GM12878 (cell line): ENCODE measurements around the gene ORAI3. TPM values are rescaled to one million over a fixed set of nuclear protein-coding genes. Genes with fewer than 3 reads are reported as not detected.
A peak's percentile ranks its signal among the peaks of the same experiment; 100 is the strongest.

Experiments
- ATAC-seq: fragments of 200-7000 bp; cut with Tn5 transposase; 3 replicates; pipeline ENCODE4 v1.9.1; 2020; ENCODE audit warnings: mild to moderate bottlenecking, moderate library complexity
- BruUV-seq: library from RNA; stranded (reverse); fragments of 400-500 nt; replicated peaks from 2 replicates; lab custom pipeline; 2021; lab: Mats Ljungman, UMichigan
- CTCF ChIA-PET: fragments of 300-600 bp; sonication (Branson Sonifier 250); formaldehyde crosslinking; extraction: SDS; loops from one replicate; lab custom pipeline; 2021; ENCODE audit warnings: inconsistent platforms; lab: Yijun Ruan, JAX
- POLR2A ChIA-PET: fragments of 350-600 bp; formaldehyde crosslinking; extraction: SDS; loops from one replicate; lab custom pipeline; 2021; ENCODE audit warnings: inconsistent platforms; lab: Charles Lee
- RAD21 ChIA-PET: fragments of 300-600 bp; sonication (Branson Sonifier 250); formaldehyde crosslinking; loops from one replicate; lab custom pipeline; 2023; ENCODE audit warnings: antibody characterized with exemption; ENCODE audit not compliant: unreplicated experiment; lab: Charles Lee
- SMC1A ChIA-PET: fragments of 300-600 bp; sonication (Branson Sonifier 250); formaldehyde crosslinking; loops from one replicate; lab custom pipeline; 2023; ENCODE audit not compliant: unreplicated experiment, uncharacterized antibody; lab: Charles Lee
- DNase-seq: peaks from one replicate; pipeline ENCODE4 v3.0.0-alpha.2; 2011; ENCODE audit warnings: low read depth, low spot score
- FAIRE-seq: peaks from 3 replicates; lab custom pipeline; 2011; peaks lifted over from hg19 to GRCh38; lab: Jason Lieb, UNC
- H2AFZ ChIP-seq: 2 replicates; pipeline ENCODE4 v1.6.0; 2011; ENCODE audit warnings: low read depth, low read length, control low read depth; ENCODE audit not compliant: control insufficient read depth
- H3K27ac ChIP-seq: 2 replicates; pipeline ENCODE4 v1.5.1; 2011; ENCODE audit warnings: control low read depth; ENCODE audit not compliant: control insufficient read depth, insufficient read depth
- H3K27me3 ChIP-seq, 2 experiments: replicated peaks in 1 of 2; 2 replicates each; pipeline versions ENCODE4 v1.6.0 to v1.6.1; 2011; ENCODE audit warnings: low read length in 1 of 2; ENCODE audit not compliant: control insufficient read depth in 2 of 2, insufficient read depth in 2 of 2
- H3K36me3 ChIP-seq, 2 experiments: 2 replicates each; pipeline ENCODE4 v1.5.1; 2011; ENCODE audit warnings: low read length in 1 of 2; ENCODE audit not compliant: control insufficient read depth in 2 of 2, insufficient read depth in 2 of 2
- H3K4me1 ChIP-seq: 2 replicates; pipeline ENCODE4 v1.6.1; 2011; ENCODE audit warnings: mild to moderate bottlenecking, low read length, moderate library complexity, mixed read lengths; ENCODE audit not compliant: control insufficient read depth, insufficient read depth
- H3K4me2 ChIP-seq: 2 replicates; pipeline ENCODE4 v1.6.0; 2011; ENCODE audit warnings: control low read depth; ENCODE audit not compliant: control insufficient read depth, insufficient read depth
- H3K4me3 ChIP-seq: fragments of 200-600 bp; sonication (generic); 2 replicates; pipeline ENCODE4 v1.5.1; 2016
- H3K79me2 ChIP-seq: 2 replicates; pipeline ENCODE4 v1.6.0; 2011; ENCODE audit warnings: low read length; ENCODE audit not compliant: control insufficient read depth, insufficient read depth
- H3K9ac ChIP-seq: 2 replicates; pipeline ENCODE4 v1.8.0; 2011; ENCODE audit warnings: low read length, control low read depth, mixed read lengths; ENCODE audit not compliant: control insufficient read depth, insufficient read depth
- H3K9me3 ChIP-seq: replicated peaks from 3 replicates; pipeline ENCODE4 v1.5.1; 2011; ENCODE audit warnings: mild to moderate bottlenecking, low read length; ENCODE audit not compliant: control insufficient read depth, insufficient read depth
- H4K20me1 ChIP-seq: 2 replicates; pipeline ENCODE4 v1.6.0; 2011; ENCODE audit not compliant: control insufficient read depth, insufficient read depth
- CEBPZ ChIP-seq: fragments of 150-350 bp; IDR thresholded peaks from 2 replicates; pipeline ENCODE4 v1.6.1; 2016; ENCODE audit warnings: low read depth, low read length
- CHD2 ChIP-seq: IDR thresholded peaks from 2 replicates; pipeline ENCODE4 v1.6.1; 2011; ENCODE audit warnings: low read depth, low read length, improper control_type of control experiment, borderline replicate concordance
- HSF1 ChIP-seq: fragments of 150-350 bp; IDR thresholded peaks from 2 replicates; pipeline ENCODE4 v1.6.1; 2014; ENCODE audit warnings: mild to moderate bottlenecking, low read depth, low read length
- JUNB ChIP-seq: IDR thresholded peaks from 2 replicates; pipeline ENCODE4 v1.6.1; 2016; ENCODE audit warnings: antibody characterized with exemption, mild to moderate bottlenecking
- MLLT1 ChIP-seq: fragments of 450-650 bp; IDR thresholded peaks from 2 replicates; pipeline ENCODE4 v1.6.1; 2016; ENCODE audit warnings: mild to moderate bottlenecking
- RCOR1 ChIP-seq: conservative IDR thresholded peaks from 2 replicates; pipeline ENCODE4 v1.6.1; 2012; ENCODE audit warnings: low read depth, low read length, improper control_type of control experiment
- SP1 ChIP-seq: IDR thresholded peaks from one replicate; pipeline ENCODE4 v1.6.1; 2011; ENCODE audit warnings: low read depth, low read length
- STAT3 ChIP-seq: IDR thresholded peaks from 2 replicates; pipeline ENCODE4 v1.6.1; 2011; ENCODE audit warnings: low read depth, low read length, improper control_type of control experiment
- TCF3 ChIP-seq: IDR thresholded peaks from 2 replicates; pipeline ENCODE4 v1.6.1; 2012; ENCODE audit warnings: low read depth, mild to moderate bottlenecking, low read length, borderline replicate concordance; ENCODE audit not compliant: insufficient read depth
- WGBS: methylation state at CpG from one replicate; pipeline ENCODE4 v1.1.6; 2016; ENCODE audit warnings: low lambda C conversion rate; ENCODE audit not compliant: insufficient replicate concordance, insufficient coverage; ENCODE audit errors: missing lambda C conversion rate; 5-methylcytosine and 5-hydroxymethylcytosine counted together
- in situ Hi-C: fragments of 300-500 bp; cut with MboI; formaldehyde crosslinking; loops from 9 replicates; pipeline ENCODE4 v1.14.3; 2018; ENCODE audit warnings: mixed read lengths
- intact Hi-C: fragments of 100-400 bp; cut with micrococcal nuclease; formaldehyde crosslinking; loops from one replicate; pipeline ENCODE4 v1.14.2; 2022; ENCODE audit not compliant: unreplicated experiment
- polyA plus RNA-seq, 11 experiments: library from polyadenylated mRNA; depleted of rRNA in 4 of 11; unstranded in 6 of 11; stranded (reverse) in 5 of 11; fragments of >200 nt; fragmentation: Nextera tagmentation in 4 of 11; fragmentation: Illumina TruSeq in 1 of 11; extraction: Ambion mirVana in 4 of 11; extraction: Trizol in 1 of 11; gene quantifications; 1 replicate in 1 of 11; 2 replicates in 10 of 11; pipeline versions ENCODE4 v1.2.1 to v1.2.3, GENCODE V29; 2011 to 2016; ENCODE audit warnings: inconsistent platforms in 2 of 11, missing spikeins in 2 of 11, low read depth in 1 of 11
- total RNA-seq, 4 experiments: library from RNA; depleted of rRNA in 3 of 4; stranded (reverse); fragments of >200 nt in 3 of 4; fragmentation: Illumina TruSeq in 1 of 4; extraction: Trizol in 1 of 4; gene quantifications; 2 replicates each; pipeline versions ENCODE4 v1.2.1 to v1.2.3, GENCODE V29; 2013 to 2021
- TF ChIP-seq, protein P1 (sequence below): fragments of 450-650 bp; IDR thresholded peaks from 2 replicates; pipeline ENCODE4 v1.6.1; 2017; ENCODE audit warnings: low read depth, mild to moderate bottlenecking, moderate library complexity

Gene ORAI3
- total and polyA plus RNA-seq, 10 of the 15 experiments (the other 5 are each of a cell fraction or from before 2014, with no cell fraction given), result 3.4 to 21.9 (median 16.2) TPM

- TF ChIP-seq, protein P1, sequence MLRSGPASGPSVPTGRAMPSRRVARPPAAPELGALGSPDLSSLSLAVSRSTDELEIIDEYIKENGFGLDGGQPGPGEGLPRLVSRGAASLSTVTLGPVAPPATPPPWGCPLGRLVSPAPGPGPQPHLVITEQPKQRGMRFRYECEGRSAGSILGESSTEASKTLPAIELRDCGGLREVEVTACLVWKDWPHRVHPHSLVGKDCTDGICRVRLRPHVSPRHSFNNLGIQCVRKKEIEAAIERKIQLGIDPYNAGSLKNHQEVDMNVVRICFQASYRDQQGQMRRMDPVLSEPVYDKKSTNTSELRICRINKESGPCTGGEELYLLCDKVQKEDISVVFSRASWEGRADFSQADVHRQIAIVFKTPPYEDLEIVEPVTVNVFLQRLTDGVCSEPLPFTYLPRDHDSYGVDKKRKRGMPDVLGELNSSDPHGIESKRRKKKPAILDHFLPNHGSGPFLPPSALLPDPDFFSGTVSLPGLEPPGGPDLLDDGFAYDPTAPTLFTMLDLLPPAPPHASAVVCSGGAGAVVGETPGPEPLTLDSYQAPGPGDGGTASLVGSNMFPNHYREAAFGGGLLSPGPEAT, result no peak
- TF ChIP-seq CHD2, result no peak
- peak; percentile 75; the same call in 1 of the 2 replicates for TF ChIP-seq TCF3
Measured at GRCh38 chr16:30992276-30992780, 43.5 kb downstream of the ORAI3 start (continued).

DNA sequence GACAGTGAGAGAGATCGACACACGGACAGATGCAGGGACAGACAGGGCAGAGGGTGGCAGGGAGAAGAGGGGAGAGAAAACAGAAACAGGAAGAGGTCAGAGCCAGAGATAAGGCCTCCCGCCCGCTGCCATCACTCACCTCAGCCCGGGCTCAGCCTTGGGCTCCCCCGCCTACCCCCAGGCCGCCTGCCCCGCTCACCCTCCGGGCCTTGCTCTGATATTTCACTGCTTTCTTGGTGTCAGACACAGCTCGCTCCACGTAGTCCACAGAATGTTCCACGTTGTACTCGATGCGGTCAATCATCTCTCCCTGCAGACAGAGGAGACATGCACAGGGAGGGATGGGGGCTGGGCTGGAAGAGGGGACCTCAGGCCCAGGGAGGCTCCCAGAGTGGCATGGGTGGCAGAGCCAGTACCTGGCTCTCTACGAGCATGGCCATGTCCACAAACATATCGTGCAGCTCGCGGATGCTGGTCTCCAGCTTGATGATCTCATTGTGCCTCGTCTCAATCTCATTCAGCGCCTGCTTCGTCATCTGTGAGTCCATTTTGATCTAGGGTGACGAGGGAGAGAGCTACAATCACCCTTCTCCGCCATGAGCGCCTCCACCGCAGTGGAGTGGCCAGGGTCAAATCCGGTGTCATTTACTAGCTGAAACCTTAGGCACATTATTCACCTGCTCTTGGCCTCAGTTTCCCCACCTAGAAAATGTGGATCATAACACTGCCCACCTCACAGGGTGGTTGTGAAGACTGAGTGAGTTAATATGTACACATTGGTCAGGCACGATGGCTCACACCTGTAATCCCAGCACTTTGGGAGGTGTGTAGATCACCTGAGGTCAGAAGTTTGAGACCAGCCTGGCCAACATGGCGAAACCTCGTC is 44.3 kb downstream of the ORAI3 start:
- H3K27me3 ChIP-seq, result no peaks in the 10 kb centered on the region
- ChIA-PET SMC1A (interaction anchor here (0.6 to 0.8 kb wide), 2 partner anchors 39 to 462 kb away, joined by 3 to 5 read pairs; no protein-coding TSS in a partner anchor), CTCF (interaction anchor here (0.9 to 4.3 kb wide), 5 partner anchors 8 to 875 kb away, joined by 3 to 16 read pairs (median 3); partner anchors contain the start of gene HSD3B7), POLR2A (interaction anchor here (0.9 to 2.0 kb wide), 6 partner anchors 8 to 149 kb away, joined by 3 to 10 read pairs (median 4); partner anchors contain the start of genes HSD3B7, STX4, ZNF646 and ZNF668), RAD21 (interaction anchor here (1.5 to 2.1 kb wide), 2 partner anchors 79 to 149 kb away, joined by 3 to 5 read pairs; no protein-coding TSS in a partner anchor)
- H4K20me1 ChIP-seq, result no peaks in the 10 kb centered on the region
- no peak overlapping the region; the same call in 1 of the 2 replicates for H2AFZ ChIP-seq
- no TSS peak for BruUV-seq
- H3K4me1 ChIP-seq, result peaks cover 17% of the 10 kb centered on the region
- DNase-seq (no peak), FAIRE-seq (no peak), ATAC-seq (no peak)
- no peaks in the 10 kb centered on the region for H3K9me3 ChIP-seq
- in situ Hi-C loops, result loop anchor here (5.0 to 25.0 kb wide), 2 partner anchors 444 to 874 kb away; partner anchors contain the start of genes COX6A2 and ZNF843
- 76% methylated on average over 26 of the region's 29 CpGs for WGBS
- H3K27ac ChIP-seq, result no peak overlapping the region
- no peaks in the 10 kb centered on the region for H3K36me3 ChIP-seq
- intact Hi-C loops, result loop anchor here (10.0 kb wide), 1 partner anchor 82 kb away; the partner anchor contains the start of genes ZNF646 and ZNF668
- H3K4me2 ChIP-seq, result peak overlapping the region; percentile 3; the same call in 1 of the 2 replicates
- no peak overlapping the region for H3K4me3 ChIP-seq
- no peaks in the 10 kb centered on the region; the same call in 1 of the 2 replicates for H3K79me2 ChIP-seq
- no peak overlapping the region; the same call in 1 of the 2 replicates for H3K9ac ChIP-seq
- TF ChIP-seq STAT3, result no peak
- TF ChIP-seq HSF1, result no peak
- no peak for TF ChIP-seq CEBPZ
- TF ChIP-seq JUNB, result no peak
- TF ChIP-seq SP1, result no peak
- TF ChIP-seq RCOR1, result no peak
- TF ChIP-seq MLLT1, result peak; percentile 76
